GM12878 (cell line): ENCODE data around the gene MEIS2.

Experiments
- HDAC6 ChIP-seq: fragments of 200-600 bp; sonication (generic); IDR thresholded peaks from one replicate; pipeline ENCODE4 v1.8.0; 2017; ENCODE audit warnings: antibody characterized with exemption; ENCODE audit not compliant: unreplicated experiment
- IKZF2 ChIP-seq, 2 experiments: fragments of 450-650 bp; IDR thresholded peaks; 2 replicates each; pipeline ENCODE4 v1.6.1; 2017; ENCODE audit warnings: mild to moderate bottlenecking in 2 of 2, moderate library complexity in 2 of 2
- TCF12 ChIP-seq: IDR thresholded peaks from 2 replicates; pipeline ENCODE4 v1.6.1; 2011; ENCODE audit warnings: low read depth, mild to moderate bottlenecking, low read length
- YY1 ChIP-seq: IDR thresholded peaks from 2 replicates; pipeline ENCODE4 v1.6.1; 2011; ENCODE audit warnings: low read depth, mild to moderate bottlenecking, low read length
- ZSCAN29 ChIP-seq: fragments of 450-650 bp; IDR thresholded peaks from 2 replicates; pipeline ENCODE4 v1.6.1; 2017; ENCODE audit warnings: mild to moderate bottlenecking, moderate library complexity
- TF ChIP-seq, protein P1 (sequence below), 3 experiments: IDR thresholded peaks in 2 of 3; conservative IDR thresholded peaks in 1 of 3; 2 replicates each; pipeline ENCODE4 v1.5.1; 2011; ENCODE audit warnings: low read depth in 3 of 3, low read length in 3 of 3, mild to moderate bottlenecking in 3 of 3, control low read depth in 2 of 3, moderate library complexity in 2 of 3, inconsistent platforms in 1 of 3, mixed read lengths in 1 of 3; ENCODE audit not compliant: control insufficient read depth in 2 of 3, insufficient read depth in 1 of 3; ENCODE audit errors: extremely low read depth in 1 of 3

- TF ChIP-seq IKZF2 (IDR thresholded peaks at IDR 0.05) (no peak), TCF12 (no peak), YY1 (no peak), HDAC6 (no peak), ZSCAN29 (no peak)
- TF ChIP-seq, protein P1, sequence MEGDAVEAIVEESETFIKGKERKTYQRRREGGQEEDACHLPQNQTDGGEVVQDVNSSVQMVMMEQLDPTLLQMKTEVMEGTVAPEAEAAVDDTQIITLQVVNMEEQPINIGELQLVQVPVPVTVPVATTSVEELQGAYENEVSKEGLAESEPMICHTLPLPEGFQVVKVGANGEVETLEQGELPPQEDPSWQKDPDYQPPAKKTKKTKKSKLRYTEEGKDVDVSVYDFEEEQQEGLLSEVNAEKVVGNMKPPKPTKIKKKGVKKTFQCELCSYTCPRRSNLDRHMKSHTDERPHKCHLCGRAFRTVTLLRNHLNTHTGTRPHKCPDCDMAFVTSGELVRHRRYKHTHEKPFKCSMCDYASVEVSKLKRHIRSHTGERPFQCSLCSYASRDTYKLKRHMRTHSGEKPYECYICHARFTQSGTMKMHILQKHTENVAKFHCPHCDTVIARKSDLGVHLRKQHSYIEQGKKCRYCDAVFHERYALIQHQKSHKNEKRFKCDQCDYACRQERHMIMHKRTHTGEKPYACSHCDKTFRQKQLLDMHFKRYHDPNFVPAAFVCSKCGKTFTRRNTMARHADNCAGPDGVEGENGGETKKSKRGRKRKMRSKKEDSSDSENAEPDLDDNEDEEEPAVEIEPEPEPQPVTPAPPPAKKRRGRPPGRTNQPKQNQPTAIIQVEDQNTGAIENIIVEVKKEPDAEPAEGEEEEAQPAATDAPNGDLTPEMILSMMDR (IDR thresholded peaks at IDR 0.05 in 2 of 3, conservative IDR thresholded peaks at IDR 0.05 in 1 of 3; ENCODE audit: control insufficient read depth in 2 of 3, extremely low read depth in 1 of 3, insufficient read depth in 1 of 3, low read depth in 3 of 3, low read length in 3 of 3): no peak
Observed at GRCh38 chr15:37086120-37086519, 14.2 kb downstream of the MEIS2 start.
